Activated CD4-positive, alpha-beta T cell treated with anti-CD3 and anti-CD28 coated beads, Interleukin-10, Interleukin-2, amounts not matched to agents 100 ng/mL and 50 ng/mL, durations not matched to agents 16 hours and 8 hours (primary cell): ENCODE data around the gene RXRA.

Experiments used
- DNase-seq: peaks from one replicate; pipeline ENCODE4 v3.0.0-alpha.2; 2020

The RXRA gene

DNA sequence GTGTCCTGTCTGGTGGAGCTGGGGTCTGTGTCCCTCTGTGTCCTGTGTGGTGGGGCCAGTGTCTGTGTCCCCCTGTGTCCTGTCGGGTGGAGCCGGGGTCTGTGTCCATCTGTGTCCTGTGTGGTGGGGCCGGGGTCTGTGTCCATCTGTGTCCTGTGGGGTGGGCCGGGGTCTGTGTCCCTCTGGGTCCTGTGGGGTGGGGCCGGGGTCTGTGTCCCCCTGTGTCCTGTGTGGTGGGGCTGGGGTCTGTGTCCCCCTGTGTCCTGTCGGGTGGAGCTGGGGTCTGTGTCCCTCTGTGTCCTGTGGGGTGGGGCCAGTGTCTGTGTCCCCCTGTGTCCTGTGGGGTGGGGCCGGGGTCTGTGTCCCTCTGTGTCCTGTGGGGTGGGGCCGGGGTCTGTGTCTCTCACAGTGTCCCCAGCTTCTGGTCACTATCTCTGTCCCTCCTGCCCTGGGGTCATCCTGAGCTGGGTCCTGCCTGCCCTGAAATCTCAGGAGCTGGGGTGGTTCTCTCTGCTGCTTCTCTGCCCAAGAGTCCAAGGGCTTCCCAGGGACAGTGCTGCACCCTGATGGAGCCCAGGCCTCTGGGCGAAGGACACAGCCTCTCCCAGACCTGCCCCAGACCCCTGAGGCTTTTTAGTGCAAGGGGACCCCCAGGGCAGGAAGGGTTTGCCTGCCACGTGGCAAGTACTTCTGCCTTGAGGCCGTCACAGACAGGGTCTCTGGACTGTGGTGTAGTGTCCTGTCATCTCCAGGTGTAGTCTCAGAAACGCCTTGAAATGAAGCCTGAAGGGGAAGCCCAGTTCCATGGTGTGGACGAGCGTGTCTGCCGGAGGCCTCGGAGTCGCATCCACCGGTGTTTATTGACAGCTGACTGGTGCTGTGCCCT is 131.3 kb downstream of the RXRA start:
- DNase-seq: no peak

DNA sequence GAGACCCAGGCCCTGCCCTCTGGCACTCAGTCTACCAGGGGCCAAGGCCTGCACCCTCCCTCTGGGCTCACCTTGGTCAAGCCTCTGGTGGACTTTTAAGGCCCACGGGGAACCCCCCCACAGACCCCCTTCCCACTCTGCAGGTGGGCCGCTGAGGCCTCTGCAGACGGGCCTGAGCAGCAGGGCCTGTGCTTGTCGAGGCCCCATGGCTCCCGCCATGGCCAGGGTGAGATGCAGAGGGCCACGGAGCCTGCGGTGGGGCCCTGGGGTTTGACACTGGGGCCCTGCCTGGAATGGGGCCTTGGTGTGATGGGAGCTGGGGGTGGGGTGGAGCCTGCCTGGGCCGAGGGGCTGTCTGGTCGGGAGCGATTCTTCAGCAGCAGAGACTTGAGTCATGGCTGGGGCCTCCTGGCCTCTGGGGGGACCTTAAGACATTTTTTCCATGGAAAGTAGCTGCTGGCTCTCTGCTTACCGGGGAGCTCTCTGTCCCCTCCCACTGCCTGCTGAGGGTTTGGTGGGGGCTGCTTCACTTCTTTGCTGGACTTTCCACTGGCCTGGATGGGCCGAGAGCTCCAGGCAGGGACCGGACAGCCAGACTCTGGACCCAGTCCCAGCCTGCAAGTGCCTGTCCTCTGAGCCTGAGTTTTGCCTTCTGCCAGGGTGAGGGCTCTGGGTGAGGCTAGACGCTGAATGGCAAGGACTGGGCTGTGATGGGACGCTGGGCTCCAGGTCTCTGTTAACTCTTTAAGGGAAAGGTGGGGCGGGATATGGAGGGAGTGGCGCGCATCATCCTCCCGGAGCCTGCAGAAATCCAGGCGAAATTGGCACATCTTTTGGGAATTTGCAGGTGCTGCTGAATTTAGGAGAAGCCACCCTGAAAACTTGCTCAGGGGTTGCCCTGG is 132.2 kb downstream of the RXRA start:
- DNase-seq: no peak

- DNase-seq: no peak
These were observed 132.9 kb downstream of the RXRA start for GRCh38 chr9:134459164-134459563.

DNA sequence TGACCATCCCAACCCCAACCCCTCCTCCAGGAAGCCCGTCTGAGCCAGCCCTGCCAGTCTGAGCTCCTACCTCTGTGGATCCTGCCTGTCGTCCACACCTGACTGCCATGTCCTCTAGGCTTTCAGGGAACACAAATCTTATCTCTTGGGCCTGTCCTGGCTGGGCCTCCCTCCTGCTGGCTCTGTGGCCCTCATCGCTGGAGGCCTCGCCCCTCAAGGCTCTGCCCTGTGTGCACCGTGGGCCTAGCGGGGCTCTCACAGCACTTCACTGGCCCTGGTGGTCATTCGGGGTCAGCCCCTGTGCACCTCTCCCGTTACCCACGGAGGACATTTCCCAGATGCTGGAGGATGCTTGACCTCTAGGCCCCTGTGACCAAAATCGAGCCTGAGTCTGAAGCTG is 133.3 kb downstream of the RXRA start:
- DNase-seq: no peak

DNA sequence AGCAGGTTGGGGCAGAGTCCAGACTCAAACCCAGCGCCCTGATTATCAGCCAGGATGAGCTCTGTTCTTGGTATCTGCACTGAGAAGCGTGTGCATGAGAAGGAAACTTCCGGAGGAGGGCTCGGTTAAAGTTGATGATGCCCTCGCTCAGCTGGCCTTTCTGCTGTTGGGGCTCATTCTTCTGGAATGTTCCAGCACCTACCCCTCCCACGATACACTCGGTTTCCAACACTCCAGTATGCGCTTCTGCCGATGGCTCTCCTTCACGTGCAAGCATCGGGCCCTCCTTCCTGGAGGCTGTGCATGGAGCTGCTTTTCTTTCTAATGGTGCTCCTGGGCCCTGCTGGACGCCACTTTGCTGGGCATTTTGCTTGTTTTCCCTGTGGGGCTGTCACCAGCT is 134.0 kb downstream of the RXRA start:
- DNase-seq: no peak

DNA sequence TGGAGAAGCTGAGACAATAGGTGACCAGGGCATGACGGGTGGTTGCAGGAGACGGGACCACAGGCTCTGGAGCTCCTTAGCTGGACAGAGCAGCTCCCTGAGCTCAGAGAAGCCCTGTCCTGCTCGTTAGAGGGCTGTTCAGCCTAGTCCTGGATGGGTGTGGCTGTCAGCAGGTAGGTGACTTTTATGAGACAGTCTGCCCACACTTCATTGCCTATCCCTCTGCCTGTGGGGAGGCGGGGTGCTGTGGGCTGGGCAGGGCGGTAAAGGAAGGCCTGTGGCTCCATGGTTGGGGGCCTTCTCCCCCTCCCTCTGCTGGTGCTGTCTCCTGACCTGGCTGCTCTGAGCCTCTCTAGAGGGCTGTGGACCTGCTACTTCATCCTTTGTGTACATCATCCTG is 134.6 kb downstream of the RXRA start:
- DNase-seq: no peak

GRCh38 chr9:134461426-134461982 is 135.2 kb downstream of the RXRA start:
- no peak for DNase-seq

- DNase-seq: no peak
These were observed 136.1 kb downstream of the RXRA start for GRCh38 chr9:134462318-134462717.

GRCh38 chr9:134463280-134463679 is 137.0 kb downstream of the RXRA start:
- no peak for DNase-seq

- DNase-seq: no peak
These were observed 140.8 kb downstream of the RXRA start for GRCh38 chr9:134466869-134467616.

- DNase-seq: no peak
These were observed 142.1 kb downstream of the RXRA start for GRCh38 chr9:134468358-134468757.

- DNase-seq: no peak
These were observed 143.0 kb downstream of the RXRA start for GRCh38 chr9:134469041-134469875.

GRCh38 chr9:134472256-134472655 is 146.0 kb downstream of the RXRA start:
- DNase-seq: no peak

GRCh38 chr9:134473141-134474054 is 147.1 kb downstream of the RXRA start:
- DNase-seq: no peak

DNA sequence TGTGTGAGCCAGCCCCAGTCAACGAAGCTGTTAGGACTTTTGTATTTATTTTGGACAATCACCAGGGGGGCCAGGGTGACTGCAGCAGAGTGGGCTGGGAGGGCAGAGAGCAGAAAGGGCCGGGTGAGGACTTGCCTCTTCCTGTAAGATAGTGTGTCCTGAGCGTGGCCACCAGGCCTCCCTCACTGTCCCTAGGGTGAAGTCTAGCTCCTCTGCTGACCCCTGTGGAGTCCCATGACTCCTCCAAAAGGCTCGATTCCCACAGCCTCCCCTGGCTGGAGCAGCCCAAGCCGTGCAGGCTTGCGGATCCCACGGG is 147.8 kb downstream of the RXRA start:
- DNase-seq: no peak

DNA sequence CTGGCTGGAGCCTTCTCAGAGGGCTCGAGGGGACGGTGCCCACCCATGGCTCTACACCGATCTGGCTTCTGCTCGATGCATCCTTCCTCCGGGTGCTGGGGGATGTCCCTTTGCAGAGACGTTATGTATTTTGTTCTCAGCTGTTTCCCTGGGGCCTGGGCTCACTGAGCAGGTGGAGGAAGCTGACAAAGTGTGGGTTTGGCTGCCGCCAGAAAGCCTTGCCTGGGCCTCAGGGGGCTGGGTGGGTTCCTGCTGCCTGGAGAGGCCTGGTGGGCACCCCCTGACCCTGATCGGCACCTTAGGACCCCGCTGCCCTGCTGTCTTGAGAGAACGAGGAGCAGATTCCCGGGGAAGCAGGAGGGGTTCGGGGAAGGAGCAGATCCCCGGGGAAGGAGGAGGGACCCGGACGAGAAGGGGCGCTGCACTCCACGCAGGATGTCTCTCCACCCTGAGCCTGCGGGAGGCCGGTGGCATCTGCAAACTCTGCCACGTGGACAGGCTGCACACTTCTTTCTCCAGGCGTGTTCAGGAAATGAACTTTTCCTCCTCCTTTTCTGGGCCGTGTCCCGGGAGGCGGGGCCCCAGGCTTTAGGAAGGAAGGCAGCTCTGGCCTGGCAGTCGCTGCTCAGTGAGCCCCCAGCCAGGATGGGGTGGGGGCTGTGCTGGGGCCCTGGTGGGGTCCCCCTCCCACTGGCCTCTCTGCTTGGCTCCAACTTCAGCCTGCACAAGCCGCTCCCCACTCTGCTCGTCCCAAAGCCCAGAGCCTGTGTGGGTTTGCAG is 148.9 kb downstream of the RXRA start:
- DNase-seq: no peak

- no peak for DNase-seq
These were observed 150.2 kb downstream of the RXRA start for GRCh38 chr9:134476272-134476941.

- no peak for DNase-seq
These were observed 150.7 kb downstream of the RXRA start for GRCh38 chr9:134476942-134477335.

DNA sequence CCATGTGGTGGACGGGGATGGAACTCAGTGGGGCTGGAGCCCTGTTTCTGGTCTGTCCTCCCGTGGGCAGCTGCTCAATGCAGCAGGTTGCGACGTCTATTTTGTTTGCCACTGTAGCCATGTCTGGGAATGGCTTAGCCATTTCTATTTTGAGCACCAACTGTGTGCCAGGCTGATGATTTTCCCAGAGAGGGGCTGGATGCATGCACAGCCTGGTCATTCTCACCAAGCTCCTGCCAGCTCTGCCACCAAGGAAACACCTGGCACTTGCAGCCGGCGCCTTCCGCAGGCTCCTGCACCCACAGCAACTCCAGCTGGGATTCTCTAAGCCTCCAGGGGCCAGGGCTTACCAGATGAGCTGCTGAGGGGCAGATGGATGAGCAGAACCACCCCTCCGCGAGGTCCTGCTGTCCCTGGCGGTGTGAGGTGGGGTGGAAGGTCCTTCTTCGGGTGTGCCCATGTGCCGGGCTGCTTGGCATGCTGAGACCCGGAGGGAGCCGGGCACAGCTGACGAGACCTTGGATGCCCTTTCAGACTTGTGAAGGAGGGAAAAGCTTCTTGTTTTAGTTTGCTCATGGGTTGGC is 151.2 kb downstream of the RXRA start:
- no peak for DNase-seq
